A549 (cell line): ENCODE data around the gene NEURL2.

ENCODE experiments used
- CBX8 ChIP-seq: fragments of 200-600 bp; sonication (generic); IDR thresholded peaks from 2 replicates; pipeline ENCODE4 v1.6.1; 2016
- CEBPB ChIP-seq, 2 experiments: fragments of >200 bp in 1 of 2; sonication (Bioruptor Twin) in 1 of 2; formaldehyde crosslinking in 1 of 2; IDR thresholded peaks; 2 replicates each; pipeline ENCODE4 v1.6.1; 2012 to 2016
- EP300 ChIP-seq, 2 experiments: fragments of >200 bp; sonication (Bioruptor Twin); formaldehyde crosslinking; IDR thresholded peaks; 2 replicates in 1 of 2; 3 replicates in 1 of 2; pipeline ENCODE4 v1.6.1; 2016 to 2017
- ESRRA ChIP-seq: fragments of 150-350 bp; IDR thresholded peaks from 2 replicates; pipeline ENCODE4 v1.6.1; 2014; ENCODE audit warnings: mild to moderate bottlenecking, low read length, borderline replicate concordance
- FOSL2 ChIP-seq, 2 experiments: fragments of 450-650 bp in 1 of 2; fragments of >200 bp in 1 of 2; sonication (Bioruptor Twin) in 1 of 2; formaldehyde crosslinking; IDR thresholded peaks; 2 replicates each; pipeline versions ENCODE4 v1.5.0 to v1.6.1; 2016 to 2020; ENCODE audit warnings: mild to moderate bottlenecking in 1 of 2, moderate library complexity in 1 of 2
- JUN ChIP-seq, 2 experiments: fragments of >200 bp; sonication (Bioruptor Twin); formaldehyde crosslinking; IDR thresholded peaks; 2 replicates in 1 of 2; 3 replicates in 1 of 2; pipeline ENCODE4 v1.6.1; 2016 to 2017
- KDM5A ChIP-seq: fragments of 200-600 bp; sonication (generic); IDR thresholded peaks from 2 replicates; pipeline ENCODE4 v1.6.1; 2016; ENCODE audit warnings: antibody characterized with exemption, mild to moderate bottlenecking
- MAX ChIP-seq: IDR thresholded peaks from 2 replicates; pipeline ENCODE4 v1.6.1; 2012
- NPAS2 ChIP-seq: fragments of 250-450 bp; sonication (Bioruptor Pico); IDR thresholded peaks from 2 replicates; pipeline ENCODE4 v1.8.0; 2022; ENCODE audit warnings: mild to moderate bottlenecking, moderate library complexity, borderline replicate concordance
- NR3C1 ChIP-seq: fragments of >200 bp; sonication (Bioruptor Twin); formaldehyde crosslinking; IDR thresholded peaks from 3 replicates; pipeline ENCODE4 v1.6.1; 2017
- PHF8 ChIP-seq: fragments of 200-600 bp; sonication (generic); IDR thresholded peaks from 2 replicates; pipeline ENCODE4 v1.6.1; 2016; ENCODE audit warnings: low read depth, mild to moderate bottlenecking, antibody characterized with exemption, moderate library complexity, borderline replicate concordance
- POLR2A ChIP-seq: IDR thresholded peaks from 2 replicates; pipeline ENCODE4 v1.6.1; 2012; ENCODE audit warnings: mild to moderate bottlenecking, low read length
- TF ChIP-seq, protein P1 (sequence below): fragments of >200 bp; sonication (Bioruptor Twin); formaldehyde crosslinking; IDR thresholded peaks from 3 replicates; pipeline ENCODE4 v1.5.1; 2016

DNA sequence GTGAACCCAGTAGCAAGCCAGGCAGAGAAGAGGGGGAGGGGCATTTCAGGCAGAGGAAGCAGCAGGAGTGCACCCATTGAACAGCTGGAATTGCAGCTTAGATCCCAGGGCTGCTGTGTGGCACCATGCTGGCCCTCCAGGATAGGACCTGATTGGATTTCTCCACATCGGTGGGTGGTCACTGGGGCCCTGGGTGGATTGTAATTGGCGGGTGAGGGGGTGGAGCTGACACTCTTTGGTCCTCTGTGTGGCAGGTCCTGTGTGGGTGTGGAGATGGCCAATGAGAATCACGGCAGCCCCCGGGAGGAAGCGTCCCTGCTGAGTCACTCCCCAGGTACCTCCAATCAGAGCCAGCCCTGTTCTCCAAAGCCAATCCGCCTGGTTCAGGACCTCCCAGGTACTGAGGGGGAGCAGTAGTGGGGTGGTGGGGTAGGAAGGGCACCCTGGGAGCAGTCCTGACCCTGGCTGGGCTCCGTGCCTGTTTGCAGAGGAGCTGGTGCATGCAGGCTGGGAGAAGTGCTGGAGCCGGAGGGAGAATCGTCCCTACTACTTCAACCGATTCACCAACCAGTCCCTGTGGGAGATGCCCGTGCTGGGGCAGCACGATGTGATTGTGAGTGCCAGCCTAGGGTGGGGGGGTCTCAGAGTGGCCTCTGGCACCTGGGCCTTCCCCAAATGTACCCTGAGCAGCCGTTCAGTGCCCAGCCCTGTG is 47.9 kb upstream of the NEURL2 start:
- no peak for TF ChIP-seq POLR2A
- TF ChIP-seq, protein P1, sequence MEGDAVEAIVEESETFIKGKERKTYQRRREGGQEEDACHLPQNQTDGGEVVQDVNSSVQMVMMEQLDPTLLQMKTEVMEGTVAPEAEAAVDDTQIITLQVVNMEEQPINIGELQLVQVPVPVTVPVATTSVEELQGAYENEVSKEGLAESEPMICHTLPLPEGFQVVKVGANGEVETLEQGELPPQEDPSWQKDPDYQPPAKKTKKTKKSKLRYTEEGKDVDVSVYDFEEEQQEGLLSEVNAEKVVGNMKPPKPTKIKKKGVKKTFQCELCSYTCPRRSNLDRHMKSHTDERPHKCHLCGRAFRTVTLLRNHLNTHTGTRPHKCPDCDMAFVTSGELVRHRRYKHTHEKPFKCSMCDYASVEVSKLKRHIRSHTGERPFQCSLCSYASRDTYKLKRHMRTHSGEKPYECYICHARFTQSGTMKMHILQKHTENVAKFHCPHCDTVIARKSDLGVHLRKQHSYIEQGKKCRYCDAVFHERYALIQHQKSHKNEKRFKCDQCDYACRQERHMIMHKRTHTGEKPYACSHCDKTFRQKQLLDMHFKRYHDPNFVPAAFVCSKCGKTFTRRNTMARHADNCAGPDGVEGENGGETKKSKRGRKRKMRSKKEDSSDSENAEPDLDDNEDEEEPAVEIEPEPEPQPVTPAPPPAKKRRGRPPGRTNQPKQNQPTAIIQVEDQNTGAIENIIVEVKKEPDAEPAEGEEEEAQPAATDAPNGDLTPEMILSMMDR, result no peak
- TF ChIP-seq NR3C1, result no peak
- TF ChIP-seq ESRRA, result no peak
- no peak for TF ChIP-seq FOSL2 (IDR thresholded peaks at IDR 0.05)
- no peak for TF ChIP-seq FOSL2 (CRISPR knock-in tag; IDR thresholded peaks at IDR 0.05)
- TF ChIP-seq CBX8, result no peak
- TF ChIP-seq PHF8, result no peak
- no peak for TF ChIP-seq NPAS2 (CRISPR knock-in tag)
- no peak for TF ChIP-seq EP300 (IDR thresholded peaks at IDR 0.05)
- no peak for TF ChIP-seq MAX
- TF ChIP-seq JUN (IDR thresholded peaks at IDR 0.05), result no peak
- no peak for TF ChIP-seq CEBPB (IDR thresholded peaks at IDR 0.05)
- TF ChIP-seq KDM5A, result no peak
